ENCODE data around the gene LCN12. TPM values are rescaled to one million over a fixed set of nuclear protein-coding genes. Genes with fewer than 3 reads are reported as not detected.

LCN12 gene
- total and polyA plus RNA-seq, 2 donors (not counting 1 experiment from before 2014, with no cell fraction given), result 0.17 TPM; not detected in 1

GRCh38 chr9:136943291-136944211 is 8.5 kb upstream of the LCN12 start:
- Histone ChIP-seq H3K27me3 (ENCODE audit: control insufficient read depth, insufficient read depth, low read length) (no peaks in the 10 kb centered on the region), H4K20me1 (ENCODE audit: control insufficient read depth, extremely low read depth, insufficient read depth, low read length) (no peaks in the 10 kb centered on the region), H3K4me2 (ENCODE audit: extremely low read depth, insufficient read depth, low read length) (peak overlapping the region; percentile 88), H3K9me3 (ENCODE audit: control insufficient read depth, insufficient read depth, low read depth, low read length) (no peaks in the 10 kb centered on the region), H2AFZ (ENCODE audit: low read length) (no peak overlapping the region), H3K4me3 (replicated peaks in 1 of 4; ENCODE audit: control extremely low read depth in 1 of 4, insufficient read depth in 1 of 4, low read depth in 3 of 4, low read length in 4 of 4) (peak overlapping the region; percentile 61 to 90 (median 84)), H3K27ac (ENCODE audit: insufficient read depth, low read length) (peak overlapping the region; percentile 85), H3K79me2 (ENCODE audit: control insufficient read depth, insufficient read depth, low read length) (peaks cover 23% of the 10 kb centered on the region), H3K4me1 (ENCODE audit: control insufficient read depth, extremely low read depth, insufficient read depth, low read length) (peaks cover 2% of the 10 kb centered on the region), H3K36me3 (ENCODE audit: control insufficient read depth, insufficient read depth, low read length) (peaks cover 38% of the 10 kb centered on the region), H3K9ac (ENCODE audit: insufficient read depth, low read length) (peak overlapping the region; percentile 80)
- TF ChIP-seq, protein P1, sequence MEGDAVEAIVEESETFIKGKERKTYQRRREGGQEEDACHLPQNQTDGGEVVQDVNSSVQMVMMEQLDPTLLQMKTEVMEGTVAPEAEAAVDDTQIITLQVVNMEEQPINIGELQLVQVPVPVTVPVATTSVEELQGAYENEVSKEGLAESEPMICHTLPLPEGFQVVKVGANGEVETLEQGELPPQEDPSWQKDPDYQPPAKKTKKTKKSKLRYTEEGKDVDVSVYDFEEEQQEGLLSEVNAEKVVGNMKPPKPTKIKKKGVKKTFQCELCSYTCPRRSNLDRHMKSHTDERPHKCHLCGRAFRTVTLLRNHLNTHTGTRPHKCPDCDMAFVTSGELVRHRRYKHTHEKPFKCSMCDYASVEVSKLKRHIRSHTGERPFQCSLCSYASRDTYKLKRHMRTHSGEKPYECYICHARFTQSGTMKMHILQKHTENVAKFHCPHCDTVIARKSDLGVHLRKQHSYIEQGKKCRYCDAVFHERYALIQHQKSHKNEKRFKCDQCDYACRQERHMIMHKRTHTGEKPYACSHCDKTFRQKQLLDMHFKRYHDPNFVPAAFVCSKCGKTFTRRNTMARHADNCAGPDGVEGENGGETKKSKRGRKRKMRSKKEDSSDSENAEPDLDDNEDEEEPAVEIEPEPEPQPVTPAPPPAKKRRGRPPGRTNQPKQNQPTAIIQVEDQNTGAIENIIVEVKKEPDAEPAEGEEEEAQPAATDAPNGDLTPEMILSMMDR (conservative IDR thresholded peaks at IDR 0.05 in 1 of 2, IDR thresholded peaks at IDR 0.05 in 1 of 2; ENCODE audit: low read depth in 1 of 2, low read length in 2 of 2), result no peak
- TF ChIP-seq EZH2 (IDR thresholded peaks at IDR 0.05; ENCODE audit: low read length, missing control alignments), result no peak
- peak; percentile 11 to 22 for DNase-seq (ENCODE audit: low read depth in 2 of 2)

- peaks cover 2% of the 10 kb centered on the region for H3K4me1 ChIP-seq (ENCODE audit: control insufficient read depth, extremely low read depth, insufficient read depth, low read length)
- peak overlapping the region; percentile 61 to 90 (median 84) for H3K4me3 ChIP-seq (replicated peaks in 1 of 4; ENCODE audit: control extremely low read depth in 1 of 4, insufficient read depth in 1 of 4, low read depth in 3 of 4, low read length in 4 of 4)
- no peak overlapping the region for H2AFZ ChIP-seq (ENCODE audit: low read length)
- TF ChIP-seq EZH2 (IDR thresholded peaks at IDR 0.05; ENCODE audit: low read length, missing control alignments), result no peak
- TF ChIP-seq, protein P1 (conservative IDR thresholded peaks at IDR 0.05 in 1 of 2, IDR thresholded peaks at IDR 0.05 in 1 of 2; ENCODE audit: low read depth in 1 of 2, low read length in 2 of 2), result no peak
- no peaks in the 10 kb centered on the region for H3K27me3 ChIP-seq (ENCODE audit: control insufficient read depth, insufficient read depth, low read length)
- H3K9me3 ChIP-seq (ENCODE audit: control insufficient read depth, insufficient read depth, low read depth, low read length), result no peaks in the 10 kb centered on the region
- H3K27ac ChIP-seq (ENCODE audit: insufficient read depth, low read length), result peak overlapping the region; percentile 85
- peaks cover 23% of the 10 kb centered on the region for H3K79me2 ChIP-seq (ENCODE audit: control insufficient read depth, insufficient read depth, low read length)
- peaks cover 38% of the 10 kb centered on the region for H3K36me3 ChIP-seq (ENCODE audit: control insufficient read depth, insufficient read depth, low read length)
- peak overlapping the region; percentile 88 for H3K4me2 ChIP-seq (ENCODE audit: extremely low read depth, insufficient read depth, low read length)
- DNase-seq (ENCODE audit: low read depth in 2 of 2), result peak; percentile 47 to 61
- H4K20me1 ChIP-seq (ENCODE audit: control insufficient read depth, extremely low read depth, insufficient read depth, low read length), result no peaks in the 10 kb centered on the region
- H3K9ac ChIP-seq (ENCODE audit: insufficient read depth, low read length), result peak overlapping the region; percentile 80
Observed at GRCh38 chr9:136944212-136944518, 7.9 kb upstream of the LCN12 start.

DNA sequence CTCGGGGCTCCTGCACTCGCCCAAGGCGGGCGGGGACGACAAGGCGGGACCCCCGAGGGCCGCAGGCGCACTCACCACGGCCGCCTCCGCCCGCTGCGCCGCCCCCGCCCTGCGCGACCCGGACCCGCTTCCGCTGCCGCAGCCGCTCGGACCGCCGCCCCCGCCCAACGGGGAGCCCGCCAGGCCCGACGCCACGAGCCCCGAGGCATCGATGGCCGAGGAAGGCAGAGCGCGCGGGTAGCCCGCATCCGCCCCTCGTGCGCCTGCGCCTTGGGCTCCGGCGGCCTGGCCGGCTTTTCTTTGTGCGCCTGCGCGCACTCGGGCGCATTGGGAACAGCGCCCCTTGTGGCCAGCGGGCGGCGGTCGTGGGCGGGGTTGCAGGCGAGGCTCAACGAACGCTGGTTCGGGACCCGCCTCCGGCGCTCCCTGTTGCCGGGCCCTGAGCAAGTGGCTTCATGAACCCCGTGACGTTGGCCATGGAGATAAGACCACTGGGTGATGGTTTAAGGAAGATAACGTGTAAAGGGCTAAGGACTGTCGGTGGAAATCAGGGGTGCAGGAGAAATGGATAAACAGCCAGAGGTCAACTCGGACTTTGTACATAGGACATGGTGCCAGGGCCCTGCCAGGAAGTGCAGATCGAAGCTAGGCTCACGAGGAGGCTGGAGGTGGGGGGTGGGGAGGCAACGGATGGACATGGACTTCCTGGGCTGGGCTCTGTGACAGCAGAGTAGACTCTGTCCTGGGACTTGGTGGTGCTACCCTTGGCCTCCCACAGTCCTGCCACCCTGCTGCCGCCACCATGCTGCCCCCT is 7.3 kb upstream of the LCN12 start, which contains the start of the genes C8G and FBXW5:
Gene C8G, plus strand, starts transcription at position 725 of the 814 bp plus-strand sequence. Its CDS starts 78 bp downstream, at position 803.
Gene FBXW5, minus strand, starts transcription at position 220 of the 814 bp plus-strand sequence. CDS start 655 bp downstream, outside the sequence.
- Histone ChIP-seq H3K4me3 (replicated peaks in 1 of 4; ENCODE audit: control extremely low read depth in 1 of 4, insufficient read depth in 1 of 4, low read depth in 3 of 4, low read length in 4 of 4) (peak within 1 kb of the TSS; percentile 61 to 90 (median 84)), H3K9me3 (ENCODE audit: control insufficient read depth, insufficient read depth, low read depth, low read length) (no peaks in the 10 kb centered on the region), H2AFZ (ENCODE audit: low read length) (peak within 1 kb of the TSS; percentile 38), H3K9ac (ENCODE audit: insufficient read depth, low read length) (peak within 1 kb of the TSS; percentile 80), H3K27me3 (ENCODE audit: control insufficient read depth, insufficient read depth, low read length) (no peaks in the 10 kb centered on the region), H3K36me3 (ENCODE audit: control insufficient read depth, insufficient read depth, low read length) (peaks cover 35% of the 10 kb centered on the region), H3K4me1 (ENCODE audit: control insufficient read depth, extremely low read depth, insufficient read depth, low read length) (peaks cover 2% of the 10 kb centered on the region), H4K20me1 (ENCODE audit: control insufficient read depth, extremely low read depth, insufficient read depth, low read length) (no peaks in the 10 kb centered on the region), H3K79me2 (ENCODE audit: control insufficient read depth, insufficient read depth, low read length) (peaks cover 23% of the 10 kb centered on the region), H3K4me2 (ENCODE audit: extremely low read depth, insufficient read depth, low read length) (peak within 1 kb of the TSS; percentile 88), H3K27ac (ENCODE audit: insufficient read depth, low read length) (peak within 1 kb of the TSS; percentile 85)
- TF ChIP-seq, protein P1 (conservative IDR thresholded peaks at IDR 0.05 in 1 of 2, IDR thresholded peaks at IDR 0.05 in 1 of 2; ENCODE audit: low read depth in 1 of 2, low read length in 2 of 2), result peak; percentile 69 to 71
- no peak for TF ChIP-seq EZH2 (IDR thresholded peaks at IDR 0.05; ENCODE audit: low read length, missing control alignments)
- peak; percentile 87 to 92 for DNase-seq (ENCODE audit: low read depth in 2 of 2)
